CD4-positive, alpha-beta T cell treated with Interleukin-4 for 4 hours (primary cell): ENCODE measurements around the gene PARD6A.

Source experiments
- DNase-seq: peaks from one replicate; pipeline ENCODE4 v3.0.0-alpha.2; 2020

The PARD6A gene

GRCh38 chr16:67697422-67698185 lies 36.8 kb downstream of the PARD6A start:
- no peak for DNase-seq

GRCh38 chr16:67699265-67699664 lies 38.5 kb downstream of the PARD6A start:
- DNase-seq, result no peak

- no peak for DNase-seq
These were observed 40.7 kb downstream of the PARD6A start for GRCh38 chr16:67701420-67701819.

- no peak for DNase-seq
These were observed 41.4 kb downstream of the PARD6A start for GRCh38 chr16:67702130-67702529.

- peak; percentile 2 for DNase-seq
These were observed 42.9 kb downstream of the PARD6A start for GRCh38 chr16:67703626-67704025.

- DNase-seq, result no peak
These were observed 43.4 kb downstream of the PARD6A start for GRCh38 chr16:67704110-67704509.

GRCh38 chr16:67707210-67707609 lies 46.5 kb downstream of the PARD6A start:
- DNase-seq, result no peak

GRCh38 chr16:67707790-67708189 lies 47.0 kb downstream of the PARD6A start:
- no peak for DNase-seq

GRCh38 chr16:67708368-67708771 lies 47.6 kb downstream of the PARD6A start:
- no peak for DNase-seq

- DNase-seq, result no peak
These were observed 48.3 kb downstream of the PARD6A start for GRCh38 chr16:67709050-67709449.

GRCh38 chr16:67710607-67711006 lies 49.8 kb downstream of the PARD6A start:
- no peak for DNase-seq
